ENCODE results near the gene AKT3. TPM values are rescaled to one million over a fixed set of nuclear protein-coding genes. Genes with fewer than 3 reads are reported as not detected.

Gene AKT3
- total RNA-seq, 8 experiments from 2014 or later: 7.7 to 99.3 (median 63.8) TPM

GRCh38 chr1:243465738-243466137 lies 384.3 kb downstream of the AKT3 start:
- WGBS, 10 experiments: 60 to 100% (median 77%) methylated on average over 1 to 5 of the region's 5 CpGs
- Histone ChIP-seq H3K4me3 (no peak overlapping the region), H3K4me1 (replicated peaks in 1 of 2) (peaks cover 8 to 9% of the 10 kb centered on the region in 2 donors), H3K27ac (no peak overlapping the region)
- in situ Hi-C loops (cut with MboI; ENCODE audit: low pct_unique_long_range_greater_than_20kb in 2 of 9, low sequenced_read_pairs in 9 of 9, unreplicated experiment in 9 of 9): no loop called here
- ATAC-seq (replicated peaks in 6 of 8): no peak

- in situ Hi-C loops (cut with MboI; ENCODE audit: low pct_unique_long_range_greater_than_20kb in 2 of 9, low sequenced_read_pairs in 9 of 9, unreplicated experiment in 9 of 9): no loop called here
Observed at GRCh38 chr1:243465081-243465480, 385.0 kb downstream of the AKT3 start.

GRCh38 chr1:243462929-243463697 lies 386.9 kb downstream of the AKT3 start:
- Histone ChIP-seq H3K27ac (no peak overlapping the region), H3K4me3 (no peak overlapping the region), H3K4me1 (replicated peaks in 1 of 2) (no peaks in the 10 kb centered on the region)
- no peak for ATAC-seq (replicated peaks in 6 of 8)
- WGBS, 10 experiments: 88 to 100% (median 100%) methylated on average over 1 of the region's 1 CpG; no CpG with 5 or more reads in 7 of the 10 experiments
- in situ Hi-C loops (cut with MboI; ENCODE audit: low pct_unique_long_range_greater_than_20kb in 2 of 9, low sequenced_read_pairs in 9 of 9, unreplicated experiment in 9 of 9): no loop called here

More at GRCh38 chr1:243465081-243465480, 385.0 kb downstream of the AKT3 start:
- Histone ChIP-seq H3K4me1 (replicated peaks in 1 of 2) (peaks cover 2% of the 10 kb centered on the region in 2 donors), H3K4me3 (no peak overlapping the region), H3K27ac (no peak overlapping the region)
- 50 to 100% (median 95%) methylated on average over 1 to 5 of the region's 5 CpGs; no CpG with 5 or more reads in 1 of the 10 experiments for WGBS, 10 experiments
- peak in 1 of 8 experiments; percentile 24 for ATAC-seq (replicated peaks in 6 of 8)

GRCh38 chr1:243461700-243462099 lies 388.3 kb downstream of the AKT3 start:
- in situ Hi-C loops (cut with MboI; ENCODE audit: low pct_unique_long_range_greater_than_20kb in 2 of 9, low sequenced_read_pairs in 9 of 9, unreplicated experiment in 9 of 9): no loop called here
- Histone ChIP-seq H3K4me1 (replicated peaks in 1 of 2) (no peaks in the 10 kb centered on the region), H3K4me3 (no peak overlapping the region), H3K27ac (no peak overlapping the region)
- 72 to 100% (median 91%) methylated on average over 2 to 4 of the region's 4 CpGs for WGBS, 10 experiments
- ATAC-seq (replicated peaks in 6 of 8): no peak

GRCh38 chr1:243459059-243459458 lies 391.0 kb downstream of the AKT3 start:
- H3K4me1 ChIP-seq (replicated peaks in 1 of 2): no peaks in the 10 kb centered on the region
- ATAC-seq (replicated peaks in 6 of 8): no peak
- H3K27ac ChIP-seq: no peak overlapping the region
- in situ Hi-C loops (cut with MboI; ENCODE audit: low pct_unique_long_range_greater_than_20kb in 2 of 9, low sequenced_read_pairs in 9 of 9, unreplicated experiment in 9 of 9): no loop called here
- 86 to 100% (median 95%) methylated on average over 1 to 3 of the region's 3 CpGs; no CpG with 5 or more reads in 2 of the 10 experiments for WGBS, 10 experiments
- no peak overlapping the region for H3K4me3 ChIP-seq

- 54 to 100% (median 97%) methylated on average over 3 to 9 of the region's 9 CpGs for WGBS, 10 experiments
- peak in 1 of 8 experiments; percentile 56 for ATAC-seq (replicated peaks in 6 of 8)
- Histone ChIP-seq H3K4me1 (replicated peaks in 1 of 2) (no peaks in the 10 kb centered on the region), H3K27ac (no peak overlapping the region), H3K4me3 (no peak overlapping the region)
- in situ Hi-C loops (cut with MboI; ENCODE audit: low pct_unique_long_range_greater_than_20kb in 2 of 9, low sequenced_read_pairs in 9 of 9, unreplicated experiment in 9 of 9): no loop called here
Observed at GRCh38 chr1:243457363-243457982, 392.6 kb downstream of the AKT3 start.

GRCh38 chr1:243455760-243456651 lies 394.0 kb downstream of the AKT3 start:
- Histone ChIP-seq H3K4me1 (replicated peaks in 1 of 2) (no peaks in the 10 kb centered on the region), H3K27ac (no peak overlapping the region), H3K4me3 (no peak overlapping the region)
- ATAC-seq (replicated peaks in 6 of 8): no peak
- 58 to 96% (median 86%) methylated on average over 3 to 11 of the region's 11 CpGs for WGBS, 10 experiments
- in situ Hi-C loops (cut with MboI; ENCODE audit: low pct_unique_long_range_greater_than_20kb in 2 of 9, low sequenced_read_pairs in 9 of 9, unreplicated experiment in 9 of 9): no loop called here

- ATAC-seq (replicated peaks in 6 of 8): no peak
- in situ Hi-C loops (cut with MboI; ENCODE audit: low pct_unique_long_range_greater_than_20kb in 2 of 9, low sequenced_read_pairs in 9 of 9, unreplicated experiment in 9 of 9): no loop called here
Observed at GRCh38 chr1:243454328-243454997, 395.6 kb downstream of the AKT3 start.

GRCh38 chr1:243452092-243452491 lies 398.0 kb downstream of the AKT3 start:
- in situ Hi-C loops (cut with MboI; ENCODE audit: low pct_unique_long_range_greater_than_20kb in 2 of 9, low sequenced_read_pairs in 9 of 9, unreplicated experiment in 9 of 9): no loop called here
- Histone ChIP-seq H3K27ac (no peak overlapping the region), H3K4me1 (replicated peaks in 1 of 2) (no peaks in the 10 kb centered on the region), H3K4me3 (no peak overlapping the region)
- 90 to 100% (median 96%) methylated on average over 1 to 2 of the region's 2 CpGs; no CpG with 5 or more reads in 3 of the 10 experiments for WGBS, 10 experiments
- ATAC-seq (replicated peaks in 6 of 8): no peak

More at GRCh38 chr1:243454328-243454997, 395.6 kb downstream of the AKT3 start:
- H3K27ac ChIP-seq: no peak overlapping the region
- 85 to 100% (median 93%) methylated on average over 1 to 16 of the region's 17 CpGs for WGBS, 10 experiments
- H3K4me3 ChIP-seq: no peak overlapping the region
- no peaks in the 10 kb centered on the region for H3K4me1 ChIP-seq (replicated peaks in 1 of 2)

GRCh38 chr1:243449373-243449772 lies 400.7 kb downstream of the AKT3 start:
- no peak overlapping the region for H3K27ac ChIP-seq
- H3K4me1 ChIP-seq (replicated peaks in 1 of 2): no peaks in the 10 kb centered on the region
- in situ Hi-C loops (cut with MboI; ENCODE audit: low pct_unique_long_range_greater_than_20kb in 2 of 9, low sequenced_read_pairs in 9 of 9, unreplicated experiment in 9 of 9): no loop called here
- 78 to 100% (median 95%) methylated on average over 2 to 6 of the region's 6 CpGs; no CpG with 5 or more reads in 1 of the 10 experiments for WGBS, 10 experiments
- H3K4me3 ChIP-seq: no peak overlapping the region
- no peak for ATAC-seq (replicated peaks in 6 of 8)

- Histone ChIP-seq H3K4me3 (no peak overlapping the region), H3K4me1 (replicated peaks in 1 of 2) (no peaks in the 10 kb centered on the region), H3K27ac (no peak overlapping the region)
- WGBS, 10 experiments: 25 to 100% (median 67%) methylated on average over 2 to 4 of the region's 4 CpGs
- in situ Hi-C loops (cut with MboI; ENCODE audit: low pct_unique_long_range_greater_than_20kb in 2 of 9, low sequenced_read_pairs in 9 of 9, unreplicated experiment in 9 of 9): no loop called here
- peak in 3 of 8 experiments; percentile 26 to 50 (median 29) for ATAC-seq (replicated peaks in 6 of 8)
Observed at GRCh38 chr1:243447844-243448243, 402.2 kb downstream of the AKT3 start.

- WGBS, 10 experiments: 0 to 100% (median 70%) methylated on average over 1 to 3 of the region's 3 CpGs; no CpG with 5 or more reads in 1 of the 10 experiments
- Histone ChIP-seq H3K4me1 (replicated peaks in 1 of 2) (no peaks in the 10 kb centered on the region), H3K27ac (no peak overlapping the region), H3K4me3 (no peak overlapping the region)
- ATAC-seq (replicated peaks in 6 of 8): peak in 4 of 8 experiments; percentile 31 to 97 (median 96)
- in situ Hi-C loops (cut with MboI; ENCODE audit: low pct_unique_long_range_greater_than_20kb in 2 of 9, low sequenced_read_pairs in 9 of 9, unreplicated experiment in 9 of 9): no loop called here
Observed at GRCh38 chr1:243447347-243447746, 402.7 kb downstream of the AKT3 start.

All from motor neuron (in vitro differentiated cells).